Gastrocnemius medialis (tissue), 4 donors: ENCODE data around the gene CUZD1. TPM values are rescaled to one million over a fixed set of nuclear protein-coding genes. Genes with fewer than 3 reads are reported as not detected.
"Not testable (repeated sequence)": the region's sequence is repeated elsewhere in the genome, so short reads cannot be mapped to it uniquely, and the experiment has no call there.

ENCODE experiments used
- ATAC-seq, 2 donors: fragments of 150-250 bp; one replicate each; pipeline ENCODE4 v1.9.1; 2016
- DNase-seq, 2 donors: peaks; one replicate each; pipeline ENCODE4 v3.0.0-alpha.2; 2019
- H3K27ac ChIP-seq, 4 donors: fragments of 200-600 bp; sonication (generic); 1 replicate in 1 of 4; 2 replicates in 3 of 4; pipeline ENCODE4 v1.5.1; 2016 to 2018; ENCODE audit warnings: mild to moderate bottlenecking in 2 of 4, moderate library complexity in 1 of 4
- H3K27me3 ChIP-seq, 3 donors: fragments of 200-600 bp; sonication (generic) in 2 of 3; 1 replicate in 1 of 3; 2 replicates in 2 of 3; pipeline versions ENCODE4 v1.5.1 to v1.6.0; 2016 to 2019; ENCODE audit warnings: mild to moderate bottlenecking in 1 of 3, moderate library complexity in 1 of 3
- H3K36me3 ChIP-seq, 2 donors: fragments of 200-600 bp; sonication (generic) in 1 of 2; one replicate each; pipeline ENCODE4 v1.5.1; 2017 to 2018
- H3K4me1 ChIP-seq, 2 donors: fragments of 200-600 bp; sonication (generic) in 1 of 2; one replicate each; pipeline ENCODE4 v1.5.1; 2016 to 2017; ENCODE audit warnings: mild to moderate bottlenecking in 2 of 2
- H3K4me3 ChIP-seq, 4 donors: fragments of 200-600 bp; sonication (generic) in 3 of 4; 1 replicate in 1 of 4; 2 replicates in 3 of 4; pipeline ENCODE4 v1.5.1; 2016 to 2019; ENCODE audit warnings: mild to moderate bottlenecking in 2 of 4
- H3K9me3 ChIP-seq, 3 donors: fragments of 200-600 bp; sonication (generic) in 2 of 3; 1 replicate in 1 of 3; 2 replicates in 2 of 3; pipeline ENCODE4 v1.5.1; 2016 to 2019
- CTCF ChIP-seq, 5 experiments: fragments of 450-650 bp in 3 of 5; fragments of 200-600 bp in 2 of 5; sonication (generic) in 2 of 5; IDR thresholded peaks in 4 of 5; conservative IDR thresholded peaks in 1 of 5; 1 replicate in 4 of 5; 2 replicates in 1 of 5; pipeline ENCODE4 v1.5.1; 2016 to 2019; ENCODE audit warnings: antibody characterized with exemption in 5 of 5, mild to moderate bottlenecking in 3 of 5, moderate library complexity in 3 of 5
- POLR2A ChIP-seq, 2 donors: fragments of 450-650 bp; IDR thresholded peaks; one replicate each; pipeline ENCODE4 v1.6.1; 2017; ENCODE audit warnings: antibody characterized with exemption in 2 of 2, mild to moderate bottlenecking in 2 of 2, moderate library complexity in 2 of 2
- in situ Hi-C, 4 donors: fragments of 200-750 bp; cut with MboI; loops; one replicate each; pipeline versions ENCODE4 v1.15.0 to v1.8.0; 2017; ENCODE audit warnings: low sequenced_read_pairs in 4 of 4
- intact Hi-C: fragments of 100-400 bp; cut with DNase I; formaldehyde crosslinking; loops from one replicate; pipeline ENCODE4 v1.15.1; 2023; ENCODE audit warnings: low total_unique reads
- total RNA-seq, 4 donors: library from RNA; depleted of rRNA; stranded (reverse); fragments of >200 nt; gene quantifications; one replicate each; pipeline versions ENCODE4 v1.1.0 to v1.2.3, GENCODE V29; 2016

The CUZD1 gene
- total RNA-seq, 4 donors from 2014 or later, result 0.09 TPM; not detected in 3

DNA sequence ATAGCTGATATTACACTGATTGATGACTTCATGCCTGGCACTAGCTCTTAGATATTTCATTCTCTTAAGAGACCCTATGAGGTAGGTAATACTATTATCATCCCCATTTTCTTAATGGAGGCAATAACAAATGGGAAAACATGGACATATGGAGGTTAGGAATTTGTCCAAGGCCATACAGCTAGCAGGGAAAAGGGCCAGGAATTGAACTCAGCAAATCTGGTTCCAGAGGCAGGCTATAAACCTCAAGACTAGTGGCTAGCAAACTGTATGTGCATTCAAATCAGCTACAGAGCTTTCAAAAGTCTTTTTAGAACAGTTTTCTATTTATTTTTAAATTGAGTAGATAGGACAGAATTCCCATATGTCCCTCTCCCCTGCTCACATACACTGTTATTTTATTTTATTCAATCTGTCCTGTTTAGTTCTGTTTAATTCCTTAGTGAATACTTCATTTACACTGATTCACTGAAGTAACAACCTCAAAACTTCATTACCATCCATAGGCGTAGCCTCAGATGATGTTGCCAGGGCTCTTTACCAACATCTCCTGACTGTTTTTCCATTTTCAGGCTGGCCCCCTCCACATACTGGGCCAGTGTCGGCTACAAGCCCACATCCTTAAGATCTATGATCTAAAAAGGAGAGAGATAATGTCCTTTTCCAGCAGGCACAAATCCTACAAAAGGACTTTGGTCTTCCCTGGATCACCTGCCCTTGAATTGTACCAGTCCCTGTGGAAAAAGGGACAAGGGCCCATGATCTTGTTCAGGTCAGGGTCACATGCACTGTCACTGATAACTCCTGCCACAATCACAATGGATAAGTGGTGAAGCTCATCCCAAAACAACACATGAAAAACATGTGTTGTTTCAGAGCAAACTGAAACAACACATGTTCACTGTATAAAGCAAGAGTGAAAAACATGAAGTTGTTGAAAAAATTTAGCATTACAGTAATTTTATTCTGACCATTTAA is 17.8 kb upstream of the CUZD1 start:
- in situ Hi-C loops, result no loop called here
- ATAC-seq (no peak), DNase-seq (no peak)
- Histone ChIP-seq H3K4me3 (no peak overlapping the region), H3K36me3 (no peaks in the 10 kb centered on the region), H3K4me1 (no peaks in the 10 kb centered on the region), H3K9me3 (no peaks in the 10 kb centered on the region), H3K27ac (no peak overlapping the region), H3K27me3 (no peaks in the 10 kb centered on the region)
- TF ChIP-seq POLR2A (IDR thresholded peaks at IDR 0.05) (no peak), CTCF (IDR thresholded peaks at IDR 0.05 in 4 of 5, conservative IDR thresholded peaks at IDR 0.05 in 1 of 5) (no peak)
- intact Hi-C loops, result no loop called here

DNA sequence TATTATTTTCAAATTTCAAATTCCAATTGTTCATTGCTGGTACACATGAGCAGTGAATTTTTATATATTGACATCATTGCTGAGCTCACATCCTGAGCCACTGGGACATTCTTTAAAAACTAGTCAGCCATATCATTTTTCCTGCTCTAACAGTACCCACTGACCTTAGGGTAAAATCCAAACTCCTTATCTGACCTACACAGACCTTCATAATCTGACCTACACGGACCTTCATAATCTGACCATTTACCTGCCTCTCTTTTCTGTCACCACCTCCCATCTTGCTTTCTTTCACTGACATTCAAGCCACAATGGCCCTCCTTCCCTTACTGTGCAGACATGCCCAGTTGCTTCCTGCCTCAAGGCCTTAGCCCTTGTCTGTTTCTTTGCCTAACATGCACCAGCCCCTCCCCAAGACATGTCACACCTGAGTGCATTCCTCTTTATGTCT is 16.1 kb upstream of the CUZD1 start:
- DNase-seq (no peak), ATAC-seq (no peak)
- H3K27ac ChIP-seq, result no peak overlapping the region
- H3K27me3 ChIP-seq, result no peaks in the 10 kb centered on the region
- no peak overlapping the region for H3K4me3 ChIP-seq
- intact Hi-C loops, result no loop called here
- H3K4me1 ChIP-seq, result no peaks in the 10 kb centered on the region
- H3K9me3 ChIP-seq, result no peaks in the 10 kb centered on the region
- H3K36me3 ChIP-seq, result no peaks in the 10 kb centered on the region
- in situ Hi-C loops, result no loop called here
- TF ChIP-seq CTCF (IDR thresholded peaks at IDR 0.05 in 4 of 5, conservative IDR thresholded peaks at IDR 0.05 in 1 of 5) (no peak), POLR2A (IDR thresholded peaks at IDR 0.05) (no peak)

- Histone ChIP-seq H3K4me3 (no peak overlapping the region), H3K27ac (no peak overlapping the region), H3K36me3 (no peaks in the 10 kb centered on the region), H3K4me1 (no peaks in the 10 kb centered on the region), H3K9me3 (no peaks in the 10 kb centered on the region), H3K27me3 (no peaks in the 10 kb centered on the region)
- ATAC-seq (no peak), DNase-seq (no peak)
- in situ Hi-C loops (no loop called here), intact Hi-C loops (no loop called here)
- TF ChIP-seq CTCF (IDR thresholded peaks at IDR 0.05 in 4 of 5, conservative IDR thresholded peaks at IDR 0.05 in 1 of 5), result no peak
- TF ChIP-seq POLR2A (IDR thresholded peaks at IDR 0.05), result no peak
Observed at GRCh38 chr10:122859527-122859926, 13.9 kb upstream of the CUZD1 start.

- in situ Hi-C loops, result not testable (repeated sequence)
Observed at GRCh38 chr10:122858042-122858441, 12.4 kb upstream of the CUZD1 start.

GRCh38 chr10:122856902-122857301 is 11.2 kb upstream of the CUZD1 start:
- no peak for TF ChIP-seq CTCF (IDR thresholded peaks at IDR 0.05 in 4 of 5, conservative IDR thresholded peaks at IDR 0.05 in 1 of 5)
- TF ChIP-seq POLR2A (IDR thresholded peaks at IDR 0.05), result no peak
- no peaks in the 10 kb centered on the region for H3K27me3 ChIP-seq
- no peak overlapping the region for H3K4me3 ChIP-seq
- H3K36me3 ChIP-seq, result no peaks in the 10 kb centered on the region
- no peaks in the 10 kb centered on the region for H3K9me3 ChIP-seq
- intact Hi-C loops, result no loop called here
- DNase-seq (no peak), ATAC-seq (no peak)
- H3K4me1 ChIP-seq, result no peaks in the 10 kb centered on the region
- no peak overlapping the region for H3K27ac ChIP-seq
- in situ Hi-C loops, result no loop called here

More at GRCh38 chr10:122858042-122858441, 12.4 kb upstream of the CUZD1 start:
- DNase-seq, ATAC-seq, H3K36me3 ChIP-seq, H3K27ac ChIP-seq, H3K4me1 ChIP-seq, H3K9me3 ChIP-seq, H3K27me3 ChIP-seq, intact Hi-C loops, H3K4me3 ChIP-seq: not testable (repeated sequence)
